HG03565 (cell line): ENCODE measurements around the gene LGR4.
"Not testable (repeated sequence)": the region's sequence is repeated elsewhere in the genome, so short reads cannot be mapped to it uniquely, and the experiment has no call there.

Experiments used
- ATAC-seq: cut with Tn5 transposase; IDR thresholded peaks from one replicate; pipeline ENCODE4 v1.9.1; 2021; ENCODE audit warnings: mild to moderate bottlenecking, moderate library complexity; ENCODE audit not compliant: unreplicated experiment

Gene LGR4

DNA sequence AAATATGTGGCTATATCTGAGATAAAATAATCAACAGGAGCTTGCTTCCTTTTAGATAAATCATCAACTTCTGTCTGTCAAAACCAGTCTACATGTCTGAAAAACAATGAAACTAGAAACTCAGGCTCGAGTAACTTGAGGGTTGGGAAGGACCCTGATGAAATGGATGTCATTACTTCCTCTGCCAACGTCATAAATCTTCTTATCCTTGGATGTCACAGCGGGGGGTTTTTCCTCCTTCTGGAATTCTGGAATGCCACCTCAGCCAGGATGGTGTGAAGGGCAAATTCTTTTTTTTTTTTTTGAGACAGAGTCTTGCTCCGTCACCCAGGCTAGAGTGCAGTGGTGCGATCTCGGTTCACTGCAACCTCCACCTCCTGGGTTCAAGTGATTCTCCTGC, 13.4 kb downstream of the LGR4 start:
- no peak for ATAC-seq

DNA sequence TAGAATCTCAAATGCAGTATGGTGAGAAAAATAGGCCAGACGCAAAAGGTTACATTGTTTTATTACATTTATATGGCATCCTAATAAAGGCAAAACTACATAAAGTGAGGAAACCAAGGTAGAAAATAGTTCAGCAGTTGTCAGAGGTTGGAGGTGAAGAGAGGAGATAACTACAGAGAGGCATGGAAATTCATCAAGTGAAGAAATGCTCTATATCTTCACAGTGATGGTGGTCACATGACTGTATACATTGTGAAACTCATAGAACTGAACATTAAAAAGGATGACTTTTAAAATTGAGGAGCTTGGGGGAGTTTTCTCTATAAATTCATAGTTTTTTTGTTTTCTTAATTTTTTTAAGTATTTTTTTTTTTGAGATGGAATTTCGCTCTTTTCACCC, 14.4 kb downstream of the LGR4 start:
- ATAC-seq = no peak

DNA sequence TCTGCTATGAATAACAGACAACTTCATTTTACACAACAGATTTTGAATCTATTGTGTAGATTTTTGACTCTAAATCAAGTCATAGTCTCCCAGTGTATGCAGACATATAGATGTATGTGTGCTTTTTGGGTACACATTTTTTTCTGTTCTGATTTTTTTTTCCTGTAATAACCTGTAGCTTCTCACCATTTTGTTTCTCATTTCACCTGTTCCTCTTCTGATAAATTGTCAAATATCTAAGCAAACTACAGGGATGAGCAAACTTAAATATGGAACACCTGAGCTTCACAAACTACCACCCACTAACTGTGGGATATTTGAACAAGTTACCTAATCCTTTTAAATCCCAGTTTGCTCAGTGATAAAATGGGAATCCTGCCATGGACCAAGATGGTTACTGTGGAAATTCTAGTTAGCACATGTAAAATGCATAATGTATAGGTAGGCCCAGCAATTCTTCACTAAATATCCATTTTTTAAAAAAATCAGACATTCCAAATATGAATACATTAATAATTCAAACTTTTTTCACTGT, 15.7 kb downstream of the LGR4 start:
- no peak for ATAC-seq

DNA sequence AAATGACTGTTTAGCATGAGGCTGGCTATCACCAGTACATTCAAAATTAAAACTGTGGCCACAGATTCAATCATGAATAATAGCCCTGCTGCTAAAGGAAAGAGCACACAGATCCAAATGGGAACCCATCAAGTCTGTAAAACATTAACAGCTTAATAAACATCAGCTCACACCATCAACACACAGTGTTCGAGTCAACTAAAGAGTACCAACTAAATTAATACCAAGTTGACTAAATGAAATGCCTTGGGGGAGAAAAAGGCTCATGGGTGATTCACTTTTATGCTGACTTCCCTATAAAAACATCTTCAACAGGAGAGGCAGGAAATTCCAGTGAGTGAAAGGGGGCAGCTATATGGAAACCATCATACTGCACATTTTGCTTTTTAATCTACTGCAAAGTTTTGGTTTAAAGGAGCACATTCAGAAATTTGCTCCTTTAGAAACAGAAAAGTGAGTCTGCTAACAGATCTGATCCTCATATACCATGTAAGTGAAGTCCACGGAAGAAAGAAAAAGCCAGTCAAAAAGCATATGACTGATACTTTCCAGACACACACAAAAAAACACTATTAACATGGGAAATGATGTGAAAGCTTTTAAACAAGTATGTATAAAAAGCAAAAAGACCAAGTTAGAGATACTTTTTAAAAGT, 16.3 kb downstream of the LGR4 start:
- no peak for ATAC-seq

DNA sequence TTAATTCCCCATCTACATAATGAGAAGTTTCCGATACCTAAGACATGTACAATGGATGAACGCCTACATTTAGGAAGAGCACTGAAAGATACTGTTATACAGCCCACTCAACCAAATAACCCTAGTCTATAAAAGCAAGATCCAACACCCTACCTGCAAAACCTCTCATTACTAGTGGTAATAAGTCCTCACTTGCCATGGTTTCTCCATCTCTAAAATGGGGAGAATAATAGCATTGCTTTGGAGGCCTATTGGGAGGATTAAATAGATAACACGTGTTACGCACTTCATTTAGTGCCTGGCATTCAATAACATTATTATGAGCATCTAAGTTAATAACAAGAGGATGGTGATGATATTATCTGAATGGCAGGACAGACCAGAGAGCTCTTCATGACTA, 16.9 kb downstream of the LGR4 start:
- no peak for ATAC-seq

DNA sequence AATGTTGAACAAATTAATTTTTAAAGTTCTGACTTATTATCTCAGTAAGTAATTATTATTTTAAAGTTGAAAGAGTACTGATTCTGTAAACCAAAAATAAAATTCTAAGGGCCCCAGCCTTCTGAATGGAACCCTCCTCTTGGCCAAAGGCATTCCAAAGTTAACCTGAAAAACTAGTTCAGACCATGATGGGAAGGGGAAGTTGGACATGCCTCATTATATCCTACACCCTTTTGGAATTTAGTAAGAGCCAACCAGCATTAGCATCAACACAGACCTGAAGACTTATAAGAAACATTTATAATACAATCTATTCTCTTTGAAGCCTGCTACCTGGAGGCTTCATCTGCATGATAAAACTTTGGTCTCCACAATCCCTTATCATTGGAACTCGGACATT, 18.9 kb downstream of the LGR4 start:
- no peak for ATAC-seq

DNA sequence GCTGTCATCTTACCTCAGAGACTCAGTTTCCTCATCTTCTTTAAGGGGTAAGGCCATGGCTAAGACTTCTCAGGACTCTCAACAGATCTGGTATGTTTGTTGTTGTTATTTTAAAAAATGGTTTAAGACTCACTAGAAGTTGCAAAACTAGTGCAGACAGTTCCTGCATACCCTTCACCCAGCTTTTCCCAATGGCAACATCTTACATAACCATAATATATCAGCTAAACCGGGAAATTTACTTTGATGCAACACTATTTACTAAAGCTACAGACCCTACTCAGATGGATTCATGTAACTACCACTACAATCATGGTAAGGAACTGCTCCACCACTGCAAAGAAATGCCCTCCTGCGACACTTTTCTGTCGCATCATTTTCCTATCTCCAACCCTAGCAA, 20.4 kb downstream of the LGR4 start:
- ATAC-seq = no peak

DNA sequence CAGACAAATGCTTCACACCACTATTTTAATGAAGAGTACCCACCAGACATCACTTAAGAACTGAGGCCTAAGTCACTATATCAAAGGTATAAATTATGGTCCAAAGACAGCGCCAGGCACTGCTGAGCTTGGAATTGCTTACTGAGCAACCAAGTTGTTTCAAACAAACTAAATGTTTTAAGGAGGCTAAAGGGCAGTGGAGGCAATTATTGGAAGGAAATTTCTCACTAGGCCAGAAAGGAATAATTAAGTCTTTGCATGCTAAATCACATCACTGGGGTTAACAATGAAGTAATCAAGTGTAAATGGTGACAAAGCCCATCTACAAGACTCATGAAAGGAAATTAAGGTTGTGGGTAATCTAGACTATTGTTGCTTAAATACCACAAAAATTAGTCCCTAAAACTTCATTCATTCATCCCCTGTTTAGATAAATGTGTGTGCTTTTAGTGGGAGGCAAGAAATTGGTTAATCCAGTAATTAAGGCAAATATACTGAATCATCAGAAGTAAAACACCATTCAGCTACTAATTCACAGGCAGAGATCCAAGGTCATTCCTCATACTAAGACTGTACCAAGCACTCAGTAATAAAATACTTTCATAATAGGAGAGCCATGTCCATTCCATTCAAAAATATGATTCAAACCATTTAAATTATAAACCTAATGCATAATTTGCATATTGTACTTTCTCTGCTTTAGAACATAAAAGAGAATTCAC, 21.2 kb downstream of the LGR4 start:
- no peak for ATAC-seq

DNA sequence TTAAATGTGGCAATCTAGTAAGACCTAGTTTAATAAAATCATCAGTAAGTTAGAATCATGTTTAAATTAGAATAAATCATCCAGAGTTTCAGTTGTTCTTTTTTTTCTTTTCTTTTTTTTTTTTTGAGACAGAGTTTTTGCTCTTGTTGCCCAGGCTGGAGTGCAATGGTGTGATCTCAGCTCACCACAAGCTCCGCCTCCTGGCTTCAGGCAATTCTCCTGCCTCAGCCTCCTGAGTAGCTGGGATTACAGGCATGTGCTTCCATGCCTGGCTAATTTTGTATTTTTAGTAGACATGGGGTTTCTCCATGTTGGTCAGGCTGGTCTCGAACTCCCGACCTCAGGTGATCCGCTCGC, 24.4 kb downstream of the LGR4 start:
- not testable (repeated sequence) for ATAC-seq

DNA sequence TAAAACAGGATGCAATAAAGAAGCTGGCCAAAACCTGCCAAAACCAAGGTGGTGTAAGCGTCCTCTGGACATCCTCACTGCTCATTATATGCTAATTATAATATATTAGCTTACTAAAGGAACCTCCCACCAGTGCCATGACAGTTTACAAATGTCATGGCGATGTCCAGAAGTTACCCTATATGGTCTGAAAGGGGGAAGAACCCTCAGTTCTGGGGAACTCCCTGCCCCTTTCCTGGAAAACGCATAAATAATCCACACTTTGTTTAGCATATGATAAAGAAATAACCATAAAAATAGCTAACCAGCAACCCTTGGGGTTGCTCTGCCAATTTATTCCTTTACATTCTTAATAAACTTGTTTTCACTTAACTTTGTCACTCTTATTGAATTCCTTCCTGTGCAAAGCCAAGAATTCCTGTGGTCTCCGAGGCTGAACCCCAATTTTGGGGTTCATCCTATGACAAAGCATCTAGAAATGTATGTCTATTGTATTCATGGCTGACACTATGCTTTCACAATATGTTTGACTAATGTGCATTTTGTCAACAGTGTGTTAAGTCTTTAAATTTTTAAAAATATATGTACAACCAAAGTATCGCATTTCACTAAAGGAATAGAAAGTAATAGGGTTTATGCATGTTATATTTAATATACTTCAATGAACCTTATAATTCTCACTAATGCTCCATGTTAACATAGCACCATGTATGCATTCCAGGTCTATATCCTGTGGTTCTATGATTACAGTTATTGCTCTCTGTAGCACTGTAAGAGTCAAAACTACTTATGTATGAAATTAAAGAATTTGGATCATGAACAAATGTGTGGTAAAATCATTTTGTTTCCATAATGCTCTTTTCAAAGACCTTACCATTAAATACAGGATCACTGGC, 25.1 kb downstream of the LGR4 start:
- ATAC-seq = no peak

DNA sequence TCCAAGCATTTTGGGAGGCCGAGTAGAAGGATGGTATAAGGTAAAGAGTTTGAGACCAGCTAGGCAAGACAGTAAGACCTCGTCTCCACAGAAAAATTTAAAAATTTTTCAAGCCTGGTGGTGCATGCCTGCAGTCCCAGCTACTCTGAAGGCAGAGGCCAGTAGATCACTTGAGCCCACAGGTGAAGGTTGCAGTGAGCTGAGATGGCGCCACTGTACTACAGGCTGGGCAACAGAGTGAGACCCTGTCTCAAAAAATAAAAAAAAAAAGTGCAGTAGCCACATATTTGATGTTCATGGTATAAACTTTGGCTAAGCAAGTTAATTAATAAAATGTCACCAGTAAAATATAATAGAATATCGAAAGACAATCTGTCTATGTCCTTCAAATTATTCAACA, 27.0 kb downstream of the LGR4 start:
- ATAC-seq = no peak

DNA sequence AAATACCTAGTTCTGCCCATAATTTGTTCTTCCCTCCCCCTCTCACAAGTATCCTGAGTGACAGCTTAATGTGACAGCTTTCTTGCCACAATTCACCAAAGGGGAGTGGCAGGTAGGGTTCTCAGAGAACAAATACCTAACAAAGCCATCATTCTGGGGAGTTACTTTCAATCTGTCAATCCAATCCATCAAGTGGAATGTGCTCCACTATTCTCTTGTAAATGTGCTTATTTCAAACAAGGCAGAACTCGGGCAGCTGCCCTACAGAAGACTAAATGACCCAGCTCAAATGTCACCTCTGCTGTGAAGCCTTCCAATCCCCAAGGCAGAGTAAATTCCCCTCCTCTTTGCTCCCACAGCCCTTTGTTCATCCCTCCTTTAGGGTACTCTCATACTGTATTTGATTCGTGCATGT, 27.8 kb downstream of the LGR4 start:
- ATAC-seq = no peak

DNA sequence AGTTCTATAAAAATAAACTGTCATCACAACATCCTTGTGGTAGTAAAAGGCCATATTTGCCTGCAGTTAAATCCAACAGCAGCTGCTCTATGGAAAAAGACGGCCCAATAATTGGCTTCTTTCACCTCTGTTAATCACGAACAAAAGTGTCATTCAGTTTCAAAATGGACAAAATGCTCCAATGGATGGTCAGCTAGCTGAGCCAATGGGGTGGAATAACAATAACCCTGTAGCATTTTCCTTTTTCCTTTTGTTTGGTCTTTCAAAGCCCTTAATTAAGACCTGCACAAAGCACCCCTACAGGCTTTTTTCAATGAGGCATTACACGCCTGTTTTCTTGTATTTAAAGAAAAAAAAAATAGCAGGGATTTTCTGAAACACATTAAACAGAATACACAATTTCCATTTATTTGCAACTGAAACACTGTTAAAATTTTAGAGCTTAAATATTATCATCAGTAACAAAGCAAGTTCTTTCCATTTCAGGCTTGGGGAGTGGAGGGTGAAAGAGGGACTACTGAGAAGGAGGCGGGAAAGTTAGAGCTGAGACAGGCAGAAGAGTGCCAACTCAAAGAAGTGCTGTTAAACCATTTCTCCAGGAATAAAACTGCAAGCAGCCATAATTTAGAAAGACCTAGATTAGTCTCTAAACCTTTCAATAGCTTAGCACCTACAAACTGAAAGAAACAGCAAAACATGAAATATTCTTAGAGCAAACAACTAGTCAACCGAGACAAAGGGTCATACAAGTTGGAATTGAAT, 28.7 kb downstream of the LGR4 start:
- no peak for ATAC-seq

DNA sequence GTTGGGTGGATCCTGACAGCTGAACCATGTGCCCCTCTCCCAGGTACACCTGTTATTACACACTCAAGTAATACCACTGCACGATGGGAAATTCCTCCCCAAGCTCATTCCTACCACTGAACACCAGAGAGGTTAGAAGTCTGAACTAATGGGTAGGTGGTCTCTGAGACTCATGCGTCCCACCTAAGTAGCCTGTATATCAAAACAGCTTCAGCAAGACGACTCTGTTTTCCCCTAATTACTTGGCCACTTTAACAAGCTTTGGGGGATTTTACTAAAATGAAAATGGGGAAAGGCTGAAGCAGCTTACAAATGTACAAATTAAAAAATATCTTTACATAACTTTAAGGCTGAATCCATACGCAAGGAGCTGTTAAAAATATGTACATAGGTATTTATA, 29.4 kb downstream of the LGR4 start:
- ATAC-seq = no peak

DNA sequence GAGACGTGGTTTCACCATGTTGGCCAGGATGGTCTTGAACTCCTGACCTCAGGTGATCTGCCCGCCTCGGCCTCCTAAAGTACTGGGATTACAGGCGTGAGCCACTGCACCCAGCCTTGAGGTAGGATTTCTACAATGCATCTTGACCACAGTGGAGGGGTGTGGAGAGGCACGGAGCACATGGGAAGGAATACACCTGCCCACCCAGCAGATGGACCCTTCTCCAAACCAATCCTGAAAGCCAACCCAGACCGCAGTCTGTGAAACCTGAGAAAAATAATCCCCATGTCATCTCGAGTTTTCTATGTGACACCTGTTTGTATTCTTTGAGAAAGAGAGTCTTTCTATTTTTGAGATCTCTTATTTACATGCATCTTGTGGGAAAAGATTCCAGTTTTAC, 32.5 kb downstream of the LGR4 start:
- ATAC-seq = no peak

DNA sequence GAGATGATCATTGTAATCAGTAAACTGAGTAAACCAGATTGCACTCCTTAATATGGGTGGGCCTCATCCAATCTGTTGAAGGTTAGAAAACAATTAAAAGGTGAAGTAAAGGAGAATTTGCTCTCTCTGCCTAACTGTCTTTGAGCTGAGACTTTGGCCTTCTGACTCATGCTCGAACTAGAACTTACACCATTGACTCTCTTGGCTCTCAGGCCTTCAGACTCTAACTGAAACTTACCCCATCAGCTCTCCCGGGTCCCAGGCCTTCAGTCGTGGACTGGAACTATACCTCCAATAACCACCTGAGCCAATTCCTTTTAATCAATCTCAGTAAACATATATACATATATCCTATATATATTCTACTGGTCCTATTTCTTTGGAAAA, 34.0 kb downstream of the LGR4 start:
- no peak for ATAC-seq

DNA sequence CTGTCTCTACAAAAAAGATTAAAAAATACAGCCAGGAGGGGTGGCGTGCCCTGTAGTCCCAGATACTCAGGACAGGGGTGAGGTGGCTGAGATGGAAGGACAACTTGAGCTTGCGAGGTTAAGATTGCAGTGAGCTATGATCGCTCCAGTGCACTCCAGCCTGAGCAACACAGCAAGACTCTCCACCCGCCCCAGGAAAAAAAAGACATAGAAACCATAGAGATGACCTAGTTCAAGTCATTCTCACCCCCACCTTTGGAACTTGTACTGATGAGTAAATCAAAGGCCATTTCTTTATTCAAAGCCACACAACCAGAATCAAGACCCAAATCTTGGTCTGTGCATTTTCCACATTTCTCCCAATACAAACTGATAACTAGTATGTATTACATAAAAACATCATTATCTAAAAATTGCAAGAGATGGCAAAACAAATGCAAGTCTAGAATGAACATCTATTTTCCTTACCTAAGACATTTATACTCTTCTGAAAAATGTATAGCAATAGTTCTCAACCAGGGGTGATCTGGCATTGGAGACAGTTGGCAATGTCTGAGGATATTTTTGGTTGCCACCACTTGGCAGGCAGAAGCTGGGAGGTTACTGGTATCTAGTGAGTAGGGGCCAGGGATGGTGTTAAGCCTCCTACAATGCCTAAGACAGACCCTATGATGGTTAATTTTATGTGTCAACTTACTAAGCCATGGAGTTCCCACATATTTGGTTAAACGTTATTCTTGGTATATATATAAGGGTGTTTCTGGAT, 34.6 kb downstream of the LGR4 start:
- ATAC-seq = no peak

DNA sequence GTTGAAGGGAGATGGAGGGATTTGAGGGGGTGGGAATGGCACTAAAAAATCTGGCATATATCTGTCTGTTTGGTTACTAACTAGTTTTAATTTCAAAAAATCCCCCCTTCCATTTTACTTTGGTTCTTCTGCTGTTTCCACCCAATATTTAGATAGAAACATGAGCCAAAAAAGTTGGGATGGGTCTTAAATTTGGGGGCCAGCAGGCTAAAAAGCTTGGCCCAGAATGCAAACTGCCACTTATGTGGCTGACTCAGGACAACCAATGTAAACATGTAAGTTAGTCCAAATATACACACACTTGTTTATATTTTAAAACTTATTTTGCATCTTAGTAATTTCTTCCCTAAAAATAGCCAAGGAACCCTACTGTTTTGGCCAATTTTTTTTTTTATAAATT, 35.7 kb downstream of the LGR4 start:
- no peak for ATAC-seq

DNA sequence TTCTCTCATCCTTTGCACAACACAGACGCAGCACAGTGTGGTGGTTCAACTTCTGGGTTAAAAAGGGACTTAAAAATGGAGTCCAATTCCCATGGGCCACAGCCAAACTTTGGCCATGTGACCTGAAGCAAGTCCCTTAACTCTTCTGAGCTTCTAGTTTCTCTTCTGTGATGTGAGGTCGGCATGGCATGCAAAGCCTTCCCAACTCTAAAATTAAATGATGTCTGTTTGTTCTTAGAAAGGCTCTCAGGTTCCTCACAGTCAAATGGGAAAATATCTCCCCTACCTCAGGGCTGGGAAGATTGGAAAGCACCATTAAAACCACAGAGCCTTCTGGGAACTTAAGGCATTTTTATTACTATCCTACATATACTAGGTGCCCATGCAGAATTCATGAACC, 38.8 kb downstream of the LGR4 start:
- no peak for ATAC-seq

DNA sequence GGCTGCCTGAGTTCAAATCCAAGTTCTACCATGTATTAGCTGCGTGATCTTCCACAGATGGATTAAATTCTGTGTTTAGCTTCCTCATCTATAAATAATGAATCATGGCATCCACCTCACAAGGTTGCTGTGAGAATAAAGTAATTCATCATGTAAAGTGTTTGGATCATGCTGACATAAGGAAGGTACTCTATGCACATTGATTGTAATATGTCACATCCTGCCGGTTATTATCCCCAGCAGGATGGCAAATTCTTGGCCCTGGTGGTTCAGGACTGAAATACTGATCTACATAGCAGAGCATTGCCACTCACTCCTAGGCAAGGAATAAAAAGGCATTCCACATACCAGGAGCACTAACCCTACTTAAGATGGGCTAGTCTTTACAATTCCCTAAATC, 40.8 kb downstream of the LGR4 start:
- no peak for ATAC-seq
